Body of pancreas (tissue), 4 donors: ENCODE results near the gene EFS. TPM values are rescaled to one million over a fixed set of nuclear protein-coding genes. Genes with fewer than 3 reads are reported as not detected.
"Not testable (repeated sequence)": the region's sequence is repeated elsewhere in the genome, so short reads cannot be mapped to it uniquely, and the experiment has no call there.

Experiments
- ATAC-seq: fragments of 150-250 bp; one replicate; pipeline ENCODE4 v1.9.1; 2016
- DNase-seq, 4 donors: peaks; one replicate each; pipeline ENCODE4 v3.0.0-alpha.2; 2019
- H3K27ac ChIP-seq, 4 donors: fragments of 200-600 bp; sonication (generic); 1 replicate in 3 of 4; 2 replicates in 1 of 4; pipeline versions ENCODE4 v1.5.1 to v1.6.1; 2016 to 2019; ENCODE audit warnings: mild to moderate bottlenecking in 1 of 4, mixed read lengths in 1 of 4, moderate library complexity in 1 of 4
- H3K27me3 ChIP-seq, 2 donors: fragments of 200-600 bp; sonication (generic); one replicate each; pipeline ENCODE4 v1.6.0; 2016; ENCODE audit warnings: mild to moderate bottlenecking in 1 of 2
- H3K36me3 ChIP-seq, 2 donors: fragments of 200-600 bp; sonication (generic); replicated peaks in 1 of 2; 2 replicates each; pipeline ENCODE4 v1.5.1; 2016; ENCODE audit warnings: low read depth in 2 of 2; ENCODE audit not compliant: insufficient read depth in 1 of 2
- H3K4me1 ChIP-seq: fragments of 200-600 bp; sonication (generic); one replicate; pipeline ENCODE4 v1.6.0; 2016
- H3K4me3 ChIP-seq, 2 donors: fragments of 200-600 bp; sonication (generic); 1 replicate in 1 of 2; 2 replicates in 1 of 2; pipeline ENCODE4 v1.5.1; 2016 to 2019
- H3K9me3 ChIP-seq, 3 donors: fragments of 200-600 bp; sonication (generic); 1 replicate in 2 of 3; 2 replicates in 1 of 3; pipeline ENCODE4 v1.5.1; 2016
- POLR2A ChIP-seq, 3 donors: fragments of 450-650 bp; IDR thresholded peaks; one replicate each; pipeline ENCODE4 v1.6.1; 2016; ENCODE audit warnings: antibody characterized with exemption in 3 of 3, mild to moderate bottlenecking in 2 of 3
- WGBS, 2 donors: methylation state at CpG; one replicate each; pipeline ENCODE4 v1.1.5; 2017; 5-methylcytosine and 5-hydroxymethylcytosine counted together
- intact Hi-C: fragments of 100-400 bp; cut with DNase I; formaldehyde crosslinking; loops from one replicate; pipeline ENCODE4 v1.15.1; 2023
- total RNA-seq, 2 donors: library from RNA; depleted of rRNA; stranded (reverse); fragments of >200 nt; gene quantifications; one replicate each; pipeline ENCODE4 v1.1.0, GENCODE V29; 2016
- TF ChIP-seq, protein P1 (sequence below), 7 experiments: fragments of 450-650 bp in 4 of 7; fragments of 200-600 bp in 3 of 7; sonication (generic) in 3 of 7; IDR thresholded peaks; one replicate each; pipeline ENCODE4 v1.5.1; 2016 to 2019; ENCODE audit warnings: antibody characterized with exemption in 7 of 7

Gene EFS
- total RNA-seq, 2 donors from 2014 or later = 0.99 to 1.3 TPM

DNA sequence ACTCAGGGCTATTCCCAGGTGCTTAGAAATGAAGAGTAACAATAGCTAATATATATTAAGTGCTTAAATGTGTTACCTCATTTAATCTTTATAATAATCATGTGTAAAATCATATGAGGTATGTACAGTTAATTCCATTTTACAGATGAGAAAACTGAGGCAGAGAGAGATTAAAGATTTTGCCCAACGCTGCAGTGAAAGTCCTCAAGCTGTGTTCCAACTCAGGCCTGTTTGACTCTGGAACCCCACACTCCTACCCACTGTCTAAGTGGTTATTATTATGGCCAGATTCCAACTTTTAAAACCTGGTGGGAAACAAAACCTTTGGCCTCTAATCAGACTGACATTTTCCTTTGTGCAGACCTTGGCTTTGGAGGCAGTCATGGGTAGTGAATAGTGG lies 22.0 kb upstream of the EFS start:
- Histone ChIP-seq H3K36me3 (no peaks in the 10 kb centered on the region), H3K4me1 (peaks cover 14% of the 10 kb centered on the region), H3K9me3 (no peaks in the 10 kb centered on the region), H3K27ac (no peak overlapping the region), H3K4me3 (no peak overlapping the region), H3K27me3 (no peaks in the 10 kb centered on the region)
- TF ChIP-seq, protein P1, sequence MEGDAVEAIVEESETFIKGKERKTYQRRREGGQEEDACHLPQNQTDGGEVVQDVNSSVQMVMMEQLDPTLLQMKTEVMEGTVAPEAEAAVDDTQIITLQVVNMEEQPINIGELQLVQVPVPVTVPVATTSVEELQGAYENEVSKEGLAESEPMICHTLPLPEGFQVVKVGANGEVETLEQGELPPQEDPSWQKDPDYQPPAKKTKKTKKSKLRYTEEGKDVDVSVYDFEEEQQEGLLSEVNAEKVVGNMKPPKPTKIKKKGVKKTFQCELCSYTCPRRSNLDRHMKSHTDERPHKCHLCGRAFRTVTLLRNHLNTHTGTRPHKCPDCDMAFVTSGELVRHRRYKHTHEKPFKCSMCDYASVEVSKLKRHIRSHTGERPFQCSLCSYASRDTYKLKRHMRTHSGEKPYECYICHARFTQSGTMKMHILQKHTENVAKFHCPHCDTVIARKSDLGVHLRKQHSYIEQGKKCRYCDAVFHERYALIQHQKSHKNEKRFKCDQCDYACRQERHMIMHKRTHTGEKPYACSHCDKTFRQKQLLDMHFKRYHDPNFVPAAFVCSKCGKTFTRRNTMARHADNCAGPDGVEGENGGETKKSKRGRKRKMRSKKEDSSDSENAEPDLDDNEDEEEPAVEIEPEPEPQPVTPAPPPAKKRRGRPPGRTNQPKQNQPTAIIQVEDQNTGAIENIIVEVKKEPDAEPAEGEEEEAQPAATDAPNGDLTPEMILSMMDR (IDR thresholded peaks at IDR 0.05) = no peak
- no peak for TF ChIP-seq POLR2A (IDR thresholded peaks at IDR 0.05)
- 91 to 95% methylated on average over 1 of the region's 1 CpG for whole genome bisulfite sequencing, 2 donors
- intact Hi-C loops = no loop called here
- no peak for DNase-seq
- no peak for ATAC-seq

GRCh38 chr14:23386266-23386657 lies 21.3 kb upstream of the EFS start:
- H3K27ac ChIP-seq, H3K27me3 ChIP-seq, H3K36me3 ChIP-seq, H3K4me3 ChIP-seq, DNase-seq, H3K9me3 ChIP-seq, ATAC-seq, intact Hi-C loops: not testable (repeated sequence)
- peaks cover 14% of the 10 kb centered on the region for H3K4me1 ChIP-seq
- 81 to 88% methylated on average over 10 to 17 of the region's 17 CpGs for WGBS, 2 donors

- DNase-seq (peak; percentile 77 to 89 (median 84)), ATAC-seq (peak; percentile 93)
- intact Hi-C loops = no loop called here
- H3K36me3 ChIP-seq = no peaks in the 10 kb centered on the region
- no peaks in the 10 kb centered on the region for H3K27me3 ChIP-seq
- TF ChIP-seq, protein P1 (IDR thresholded peaks at IDR 0.05) = peak in 3 of 7 experiments; percentile 25 to 48 (median 38)
- peak in 2 of 3 donors; percentile 52 to 60 for TF ChIP-seq POLR2A (IDR thresholded peaks at IDR 0.05)
- H3K27ac ChIP-seq = peak overlapping the region in 3 of 4 donors; percentile 17 to 38 (median 22)
- peaks cover 14% of the 10 kb centered on the region for H3K4me1 ChIP-seq
- H3K4me3 ChIP-seq = no peak overlapping the region
- H3K9me3 ChIP-seq = no peaks in the 10 kb centered on the region
- WGBS, 2 donors = 39 to 74% methylated on average over 2 to 18 of the region's 18 CpGs
Observed at GRCh38 chr14:23385642-23386265, 20.8 kb upstream of the EFS start.

DNA sequence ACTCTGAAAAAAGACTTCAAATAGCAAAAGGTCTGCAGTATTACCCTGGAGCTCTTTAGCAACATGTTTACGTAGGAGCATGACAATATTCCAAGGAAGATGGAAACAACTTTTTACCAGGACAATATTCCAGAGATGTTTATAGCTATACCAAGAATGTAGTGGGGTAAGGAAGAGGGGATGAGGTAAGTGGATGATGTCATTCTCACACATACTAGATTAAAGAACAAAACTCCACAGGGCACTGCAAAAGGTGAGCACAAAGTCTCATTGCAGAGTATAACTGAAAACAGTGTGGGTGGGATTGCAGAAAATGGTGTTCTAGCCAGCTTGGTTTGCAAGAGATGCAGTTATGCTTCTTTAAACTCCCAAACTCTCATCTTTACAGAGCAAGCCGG lies 20.3 kb upstream of the EFS start:
- intact Hi-C loops = no loop called here
- peak overlapping the region in 3 of 4 donors; percentile 17 to 38 (median 22) for H3K27ac ChIP-seq
- H3K9me3 ChIP-seq = no peaks in the 10 kb centered on the region
- DNase-seq (no peak), ATAC-seq (no peak)
- peaks cover 14% of the 10 kb centered on the region for H3K4me1 ChIP-seq
- no peaks in the 10 kb centered on the region for H3K36me3 ChIP-seq
- H3K4me3 ChIP-seq = no peak overlapping the region
- TF ChIP-seq POLR2A (IDR thresholded peaks at IDR 0.05) = no peak
- TF ChIP-seq, protein P1 (IDR thresholded peaks at IDR 0.05) = no peak
- no peaks in the 10 kb centered on the region for H3K27me3 ChIP-seq
- WGBS, 2 donors = 55 to 63% methylated on average over 2 of the region's 2 CpGs

GRCh38 chr14:23384364-23385080 lies 19.6 kb upstream of the EFS start:
- intact Hi-C loops = no loop called here
- TF ChIP-seq, protein P1 (IDR thresholded peaks at IDR 0.05) = no peak
- H3K4me1 ChIP-seq = peaks cover 18% of the 10 kb centered on the region
- DNase-seq (no peak), ATAC-seq (no peak)
- H3K27ac ChIP-seq = no peak overlapping the region
- H3K4me3 ChIP-seq = no peak overlapping the region
- H3K9me3 ChIP-seq = no peaks in the 10 kb centered on the region
- no peaks in the 10 kb centered on the region for H3K27me3 ChIP-seq
- WGBS, 2 donors = 87 to 91% methylated on average over 27 to 29 of the region's 29 CpGs
- no peaks in the 10 kb centered on the region for H3K36me3 ChIP-seq
